ENCODE results near the gene HES2.
"Not testable (repeated sequence)": the region's sequence is repeated elsewhere in the genome, so short reads cannot be mapped to it uniquely, and the experiment has no call there.

The HES2 gene

DNA sequence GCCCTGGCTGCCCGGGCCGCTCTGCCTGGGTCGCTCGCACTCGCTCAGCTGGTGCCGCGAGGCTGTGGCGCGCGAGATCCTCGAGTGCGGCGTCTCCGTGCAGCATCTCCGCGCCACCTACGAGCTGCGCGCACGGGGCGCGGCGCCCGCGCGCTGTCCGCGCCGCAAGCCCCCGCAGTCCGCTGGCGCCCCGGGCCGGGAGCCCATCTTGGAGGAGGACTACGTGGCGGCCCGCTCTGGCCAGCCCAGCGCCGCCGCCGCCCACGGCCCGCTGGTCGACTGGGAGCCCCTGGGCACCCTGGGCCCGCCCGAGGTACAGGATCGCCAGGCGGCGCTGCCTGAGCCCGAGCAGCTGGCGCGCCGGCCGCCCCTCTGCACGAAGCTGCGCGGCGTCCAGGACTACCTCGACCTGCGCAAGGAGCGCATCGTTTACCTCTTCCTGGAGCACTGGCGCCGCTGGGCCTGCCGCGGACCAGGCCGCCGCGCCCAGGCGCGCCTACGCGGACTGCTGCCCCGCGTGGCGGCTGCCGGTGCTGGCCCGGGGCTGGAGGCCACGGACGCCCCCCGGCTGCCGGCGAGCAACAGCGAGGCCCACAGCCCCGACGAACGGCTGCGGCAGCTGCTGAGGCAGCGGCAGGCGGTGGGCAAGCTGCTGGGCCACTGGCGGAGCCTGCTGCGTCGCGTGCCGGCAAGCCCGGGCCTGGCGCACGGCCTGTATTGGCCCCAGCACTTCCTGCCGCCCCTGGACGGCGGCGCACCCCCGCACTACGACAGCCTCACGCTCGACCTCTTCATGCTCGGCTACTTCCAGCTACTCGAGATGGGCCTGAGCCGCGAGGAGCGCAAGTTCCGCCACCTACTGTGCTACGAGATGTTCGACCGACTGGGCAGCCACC lies 35.4 kb upstream of the HES2 start:
- DNase-seq (ENCODE audit: low read depth), result no peak

DNA sequence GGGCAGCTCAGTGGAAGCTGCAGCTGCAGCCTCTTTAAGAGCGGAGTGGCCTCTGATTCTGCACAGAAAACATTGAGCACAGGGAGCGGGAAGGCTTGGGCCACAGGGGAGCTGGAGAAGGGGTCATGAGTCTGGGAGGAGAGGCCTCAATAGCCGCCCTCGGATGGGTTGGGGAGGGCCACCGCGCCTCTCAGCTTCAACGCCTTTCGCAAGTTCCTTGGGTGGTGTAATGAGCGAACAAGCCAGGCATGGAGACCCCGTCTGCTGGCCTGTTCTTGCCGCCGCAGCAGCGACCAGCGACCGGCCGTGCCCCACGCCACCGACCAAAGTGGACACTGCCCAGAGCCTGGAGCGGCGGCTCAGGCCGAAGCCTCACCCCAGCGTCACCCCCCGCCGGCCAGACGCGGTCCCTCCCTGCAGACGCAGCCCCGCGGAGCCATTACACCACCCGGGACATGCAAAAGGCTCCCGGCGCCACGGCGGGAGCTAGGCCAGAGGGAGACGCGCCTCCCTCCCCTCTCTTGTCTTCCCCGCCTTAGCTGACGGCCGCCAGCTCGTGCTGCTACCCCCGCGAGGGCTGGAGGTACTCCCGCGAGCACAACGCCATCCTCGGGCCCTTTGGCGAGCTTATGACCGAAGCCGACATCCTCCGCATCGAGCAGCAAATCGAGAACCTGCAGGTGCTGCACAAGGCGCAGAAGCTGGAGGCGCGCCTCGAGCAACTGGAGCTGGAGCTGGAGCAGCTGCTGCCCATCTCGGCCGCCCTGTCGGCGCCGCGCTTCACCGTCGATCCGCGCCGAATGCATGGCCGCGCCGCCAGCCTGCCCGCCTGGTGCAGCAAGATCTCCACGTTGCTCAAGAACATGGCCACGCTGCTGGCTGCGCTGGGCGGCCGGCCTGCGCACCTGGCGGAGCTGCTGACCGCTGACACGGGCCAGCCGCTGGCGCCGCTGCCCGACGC lies 34.5 kb upstream of the HES2 start:
- not testable (repeated sequence) for DNase-seq (ENCODE audit: low read depth)

DNA sequence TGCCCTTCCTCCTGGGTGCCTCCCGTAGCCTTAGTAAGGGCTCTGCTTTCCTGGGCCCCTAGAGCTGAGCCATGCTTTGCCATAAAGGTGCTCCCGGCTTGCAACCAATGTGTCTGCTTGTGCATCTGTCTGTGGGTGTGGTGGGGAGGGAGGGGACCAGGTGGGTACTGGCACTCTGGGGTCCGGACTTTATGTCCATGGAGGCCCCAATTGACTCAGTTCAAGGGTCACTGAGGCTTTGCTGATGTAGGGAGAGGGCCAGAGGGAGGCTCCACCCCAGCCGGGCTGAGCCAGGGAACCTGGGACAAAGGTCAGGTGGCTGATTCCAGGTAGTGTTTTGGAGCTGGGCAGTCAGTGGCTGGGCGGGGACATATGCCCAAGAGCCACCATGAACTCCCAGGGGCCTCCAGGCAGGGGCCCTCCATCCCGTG lies 31.2 kb upstream of the HES2 start:
- no peak for DNase-seq (ENCODE audit: low read depth)

DNA sequence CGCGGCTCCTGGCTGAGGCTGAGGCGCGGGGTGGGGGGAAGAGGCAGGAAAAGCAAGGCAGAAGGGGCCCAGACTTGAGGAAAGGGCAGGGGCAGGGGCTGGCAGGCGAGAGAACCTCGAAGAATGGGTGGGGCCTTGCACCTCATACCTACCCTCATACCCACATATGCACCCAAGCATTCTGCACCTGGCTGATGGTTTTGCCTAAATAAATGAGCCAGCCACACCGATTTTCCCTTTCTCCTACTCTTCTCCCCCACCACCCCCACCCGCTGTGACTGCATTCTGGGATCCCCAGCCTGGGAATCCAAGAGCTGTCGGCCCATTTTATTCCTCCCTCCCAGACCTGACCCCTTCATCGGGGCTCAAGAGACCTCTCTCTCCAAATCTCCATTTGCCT lies 30.8 kb upstream of the HES2 start:
- DNase-seq (ENCODE audit: low read depth), result not testable (repeated sequence)

DNA sequence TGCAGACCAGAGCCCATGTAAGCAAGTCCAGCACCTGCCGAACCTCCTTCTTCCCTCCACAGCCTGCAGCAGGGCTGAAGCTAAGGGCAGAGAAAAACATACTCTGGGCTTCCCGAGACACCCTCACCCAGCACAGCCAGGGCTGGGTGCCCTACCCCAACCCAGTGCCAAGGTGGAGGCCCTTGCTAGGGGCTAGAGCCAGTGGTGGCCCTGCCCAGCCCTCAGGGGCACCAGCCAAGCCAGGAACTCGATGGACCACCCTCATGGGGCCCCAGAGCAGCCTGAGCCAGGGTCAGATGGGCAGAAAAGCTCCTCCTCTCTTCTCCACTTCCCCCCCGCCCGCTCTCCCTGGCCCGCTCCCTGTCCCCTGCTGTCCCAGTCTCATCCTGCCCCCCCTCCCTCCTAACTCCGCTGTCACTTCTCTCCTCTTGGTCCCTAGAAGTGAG lies 30.3 kb upstream of the HES2 start:
- no peak for DNase-seq (ENCODE audit: low read depth)

DNA sequence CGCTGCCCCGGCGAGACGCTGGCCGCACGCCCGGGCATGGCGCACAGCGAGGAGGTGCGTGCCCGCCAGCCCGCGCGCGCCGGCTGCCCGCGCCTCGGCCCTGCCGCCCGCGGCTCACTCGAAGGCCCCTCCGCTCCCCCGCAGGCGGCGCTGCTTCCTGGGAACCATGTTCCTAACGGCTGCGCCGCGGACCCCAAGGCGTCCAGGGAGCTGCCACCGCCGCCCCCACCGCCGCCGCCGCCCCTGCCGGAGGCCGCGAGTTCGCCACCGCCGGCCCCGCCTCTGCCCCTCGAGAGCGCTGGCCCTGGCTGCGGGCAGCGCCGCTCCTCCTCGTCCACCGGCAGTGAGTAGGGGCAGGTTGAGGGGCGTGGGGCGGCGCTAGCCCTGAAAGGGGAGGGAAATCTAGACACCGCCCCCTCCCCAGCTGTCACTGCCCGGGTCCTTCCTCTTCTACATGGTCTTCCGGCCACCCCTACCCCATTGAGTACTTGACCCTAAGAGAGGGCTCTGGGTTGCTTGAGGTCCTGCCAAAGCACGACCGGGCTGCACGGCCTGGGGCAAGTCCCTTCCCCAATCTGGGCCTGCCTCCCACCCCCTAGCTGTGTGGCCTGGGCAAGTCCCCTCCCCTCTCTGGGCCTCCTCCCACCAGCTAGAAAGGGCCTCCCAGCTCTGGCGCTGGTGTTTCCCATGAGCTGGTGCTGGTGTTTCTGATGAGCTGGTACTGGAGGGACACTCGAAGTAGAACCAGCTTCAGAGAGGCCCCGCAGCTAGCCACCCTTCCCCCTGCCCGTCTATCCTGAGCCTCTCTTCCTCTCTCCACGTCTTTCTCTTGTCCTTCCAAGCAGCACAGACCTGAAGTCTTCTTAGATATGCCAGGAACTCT lies 29.3 kb upstream of the HES2 start:
- no peak for DNase-seq (ENCODE audit: low read depth)

DNA sequence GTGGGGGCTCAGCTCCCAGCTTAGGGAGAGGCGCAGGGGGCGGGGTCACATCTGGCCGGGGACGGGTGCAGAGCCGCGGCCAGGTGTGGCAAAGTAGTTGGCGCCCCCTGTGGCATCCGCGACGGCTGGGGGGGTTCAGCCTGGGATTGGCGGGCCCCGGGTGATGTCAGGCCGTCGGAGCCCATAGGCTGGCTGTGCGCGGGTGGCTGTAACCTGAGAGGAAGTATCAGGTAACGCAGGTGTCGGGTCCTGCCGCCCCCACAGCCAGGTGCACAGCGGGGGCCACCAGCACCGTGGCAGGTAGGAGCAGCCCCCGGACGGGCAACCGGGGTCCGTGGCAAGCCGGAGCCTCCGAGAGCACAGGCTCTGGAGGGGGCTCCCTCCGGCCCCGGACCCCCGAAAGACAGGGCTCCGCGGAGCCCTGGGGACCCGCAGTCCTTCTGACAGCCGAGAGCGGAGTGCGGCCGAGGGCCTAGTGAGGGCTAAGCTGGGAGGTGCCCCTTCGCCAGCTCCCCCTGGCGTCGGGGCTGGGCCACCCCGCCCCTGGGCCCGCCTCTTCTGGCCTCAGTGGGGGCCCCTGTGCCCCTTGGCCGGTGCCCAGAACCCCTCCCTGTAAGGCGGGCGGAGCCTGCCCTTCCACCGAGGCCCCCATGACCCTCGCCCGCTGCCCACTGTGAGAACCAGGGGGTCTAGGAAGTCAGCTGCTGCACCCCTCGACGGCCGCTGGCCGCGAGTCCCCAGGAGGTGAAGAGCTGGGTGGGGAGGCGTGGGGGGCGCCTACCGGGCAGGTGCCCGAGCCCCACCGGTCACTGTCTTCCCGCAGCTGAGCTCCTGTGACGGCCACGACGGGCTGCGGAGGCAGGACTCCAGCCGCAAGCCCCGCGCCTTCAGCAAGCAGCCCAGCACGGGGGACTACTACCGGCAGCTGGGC lies 28.4 kb upstream of the HES2 start:
- no peak for DNase-seq (ENCODE audit: low read depth)

DNA sequence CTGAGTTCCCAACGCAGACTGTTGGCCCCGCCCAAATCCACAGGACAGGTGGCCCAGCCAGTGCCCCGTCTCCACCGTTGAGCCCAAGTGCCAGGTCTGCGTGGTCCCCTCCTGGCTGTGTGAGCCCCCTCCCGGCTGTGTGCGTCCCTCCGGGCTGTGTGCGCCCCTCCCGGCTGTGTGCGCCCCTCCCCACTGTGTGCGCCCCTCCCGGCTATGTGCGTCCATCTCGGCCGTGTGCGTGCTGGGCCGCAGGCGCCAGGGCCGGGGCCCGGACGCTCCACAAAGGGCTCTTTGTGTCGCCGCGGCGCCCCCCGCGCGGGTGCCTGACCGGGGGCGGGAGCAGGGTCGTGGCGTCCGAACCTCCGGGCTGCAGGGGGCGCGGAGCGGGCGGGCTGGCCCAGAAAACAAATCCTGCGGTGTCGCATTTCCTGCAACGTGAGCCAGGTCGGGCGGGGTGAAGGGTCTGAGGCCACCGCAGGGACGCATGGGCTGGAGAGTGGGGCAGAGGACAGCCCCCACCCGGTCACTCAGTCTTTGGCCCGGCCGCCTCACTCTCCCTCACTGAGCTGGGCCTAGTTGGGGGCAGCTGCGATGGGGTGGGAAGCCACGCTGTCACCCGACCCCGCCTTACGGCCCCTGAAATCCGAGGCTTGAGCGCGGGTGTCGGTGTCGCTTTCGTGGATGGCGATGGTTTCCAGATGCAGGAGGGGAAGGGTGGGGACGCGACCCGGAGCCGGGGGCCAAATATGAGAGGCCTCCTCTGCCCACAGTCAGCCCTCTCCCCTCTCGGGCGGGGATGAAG lies 27.5 kb upstream of the HES2 start:
- no peak for DNase-seq (ENCODE audit: low read depth)

DNA sequence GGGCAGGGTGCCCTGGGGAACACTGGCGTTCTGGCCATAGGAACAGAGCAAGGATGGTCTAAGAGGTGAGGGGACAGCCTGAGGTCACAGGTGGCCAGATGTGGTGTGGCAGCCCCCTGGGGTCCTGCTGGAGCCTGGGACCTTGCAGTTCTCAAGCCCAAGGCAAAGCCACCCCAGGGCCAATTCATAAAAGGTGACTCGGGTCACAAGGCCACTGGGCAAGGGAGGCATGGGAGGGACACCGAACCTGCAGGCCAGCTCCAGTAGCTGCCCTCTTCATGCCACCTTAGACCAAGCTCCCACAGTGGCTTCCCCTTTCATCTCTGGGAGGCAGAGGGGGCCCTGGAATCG lies 26.9 kb upstream of the HES2 start:
- no peak for DNase-seq (ENCODE audit: low read depth)

DNA sequence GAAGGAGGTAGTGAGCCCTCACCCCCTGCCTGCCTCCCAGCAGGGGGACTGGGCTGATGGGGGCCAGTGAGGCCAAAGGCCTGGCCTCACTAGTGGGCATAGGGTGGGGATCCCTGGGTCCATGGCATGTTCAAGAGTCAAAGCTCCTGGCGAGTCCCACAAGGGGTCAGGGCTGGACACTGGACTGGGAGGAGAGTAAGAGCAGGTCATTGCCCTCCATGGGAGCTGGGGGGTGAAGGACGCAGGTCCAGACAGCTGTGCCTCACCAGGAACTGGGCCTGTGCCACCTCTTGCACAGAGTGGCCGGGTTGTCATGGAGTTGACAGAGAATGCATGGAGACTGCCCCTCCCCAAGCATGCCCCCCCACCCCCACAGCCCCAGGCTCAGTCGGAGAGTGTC lies 26.2 kb upstream of the HES2 start:
- not testable (repeated sequence) for DNase-seq (ENCODE audit: low read depth)

DNA sequence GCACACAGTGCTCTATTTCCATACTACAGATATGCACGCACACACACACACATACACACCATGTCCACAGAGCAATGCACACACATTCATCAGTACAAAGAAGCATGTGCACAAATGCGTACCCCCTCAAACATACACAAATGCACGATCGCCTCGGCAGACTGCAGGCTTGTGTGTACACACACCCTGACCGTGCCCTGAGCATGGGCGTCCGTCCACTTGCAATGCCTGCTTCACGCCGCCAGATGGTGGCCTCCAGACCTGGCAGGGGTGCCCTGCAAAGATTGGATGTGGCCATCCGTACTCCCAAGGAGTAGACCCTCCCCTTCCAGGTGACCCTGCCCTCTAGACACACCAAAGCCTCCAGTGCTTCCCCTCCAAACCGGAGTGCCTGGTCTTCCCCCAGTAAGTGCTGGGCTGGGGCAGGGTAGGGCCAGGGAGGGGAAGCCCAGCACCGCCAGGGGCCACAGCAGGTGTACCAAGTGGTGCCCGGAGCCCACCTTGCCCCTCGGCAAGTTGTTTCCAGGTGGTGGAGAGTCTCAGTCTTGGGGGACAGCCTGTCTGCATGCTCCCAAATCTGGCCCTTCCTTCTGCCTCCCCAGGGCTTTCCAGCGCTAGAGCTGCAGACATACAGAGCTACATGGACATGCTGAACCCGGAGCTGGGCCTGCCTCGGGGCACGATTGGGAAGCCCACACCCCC lies 25.5 kb upstream of the HES2 start:
- peak; percentile 33 for DNase-seq (ENCODE audit: low read depth)

DNA sequence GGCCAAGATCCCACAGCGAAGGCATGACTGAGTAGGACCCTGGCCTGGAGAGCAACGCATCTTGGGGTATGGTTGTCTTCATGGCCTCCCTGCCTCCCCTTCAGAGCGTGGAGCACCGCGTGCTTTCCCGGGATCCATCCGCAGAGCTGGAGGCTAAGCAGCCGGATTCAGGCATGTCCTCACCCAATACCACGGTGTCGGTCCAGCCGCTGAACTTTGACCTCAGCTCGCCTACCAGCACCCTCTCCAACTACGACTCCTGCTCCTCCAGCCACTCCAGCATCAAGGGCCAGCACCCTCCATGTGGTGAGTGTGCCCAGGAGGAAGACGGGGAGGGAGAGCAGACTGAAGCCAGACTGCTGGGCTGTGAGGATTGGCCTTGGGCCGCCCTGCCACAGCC lies 24.7 kb upstream of the HES2 start:
- no peak for DNase-seq (ENCODE audit: low read depth)

DNA sequence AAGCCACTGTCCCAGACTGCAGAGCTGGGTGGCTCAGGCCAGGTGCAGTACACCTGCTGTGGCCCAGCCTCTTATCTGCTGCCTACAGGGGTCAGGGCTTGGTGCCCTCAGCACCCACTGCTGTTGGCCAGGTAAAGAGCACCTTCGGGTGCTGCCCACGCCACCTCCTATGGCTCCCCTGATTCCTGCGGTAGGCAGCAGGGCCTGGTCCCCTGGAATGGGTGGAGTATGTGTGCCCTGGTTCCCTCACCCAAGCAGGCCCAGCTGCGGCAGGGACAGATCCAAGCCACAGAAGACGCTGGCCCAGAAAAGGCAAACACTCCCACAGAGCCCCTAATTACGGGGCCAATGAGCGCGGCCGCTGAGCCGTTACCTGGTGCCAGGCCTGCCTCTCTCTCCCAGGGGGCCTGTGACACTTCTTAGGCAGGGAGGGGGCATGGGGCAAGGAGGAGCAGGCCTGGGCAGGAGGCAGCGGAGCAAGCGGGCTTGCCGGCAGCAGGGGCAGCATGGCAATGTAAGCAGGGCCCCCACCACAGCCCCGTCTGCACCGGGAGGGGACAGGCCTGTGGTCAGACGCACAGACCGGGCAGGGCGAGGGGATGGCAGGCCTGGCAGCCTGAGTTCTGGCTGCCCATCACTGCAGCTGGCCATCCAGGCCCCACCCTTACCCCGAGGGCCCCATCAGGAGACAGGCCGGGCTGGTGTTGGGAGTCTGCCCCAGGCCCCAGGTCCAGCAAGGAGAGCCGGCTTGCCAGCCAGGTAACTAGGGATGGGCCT lies 23.8 kb upstream of the HES2 start:
- DNase-seq (ENCODE audit: low read depth), result no peak

DNA sequence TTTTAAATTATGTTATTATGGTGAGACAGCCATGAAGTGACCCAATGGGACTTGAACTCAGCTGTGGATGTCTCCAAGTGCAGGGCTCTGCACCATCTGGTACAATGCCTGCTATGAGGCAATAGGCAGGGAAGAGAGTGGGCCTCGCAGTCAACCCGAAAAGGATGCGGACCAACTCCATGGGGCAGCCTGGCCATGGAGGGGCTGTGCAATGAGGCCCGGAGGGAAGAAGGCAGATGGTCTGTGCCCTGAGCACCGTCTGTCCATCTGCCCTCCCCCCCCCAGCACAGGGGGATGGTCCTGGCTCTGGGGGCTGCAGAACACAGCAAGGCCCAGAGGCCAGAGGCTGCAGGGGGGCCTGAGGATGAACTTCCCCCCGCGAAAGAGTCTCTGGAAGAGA lies 21.9 kb upstream of the HES2 start:
- no peak for DNase-seq (ENCODE audit: low read depth)

DNA sequence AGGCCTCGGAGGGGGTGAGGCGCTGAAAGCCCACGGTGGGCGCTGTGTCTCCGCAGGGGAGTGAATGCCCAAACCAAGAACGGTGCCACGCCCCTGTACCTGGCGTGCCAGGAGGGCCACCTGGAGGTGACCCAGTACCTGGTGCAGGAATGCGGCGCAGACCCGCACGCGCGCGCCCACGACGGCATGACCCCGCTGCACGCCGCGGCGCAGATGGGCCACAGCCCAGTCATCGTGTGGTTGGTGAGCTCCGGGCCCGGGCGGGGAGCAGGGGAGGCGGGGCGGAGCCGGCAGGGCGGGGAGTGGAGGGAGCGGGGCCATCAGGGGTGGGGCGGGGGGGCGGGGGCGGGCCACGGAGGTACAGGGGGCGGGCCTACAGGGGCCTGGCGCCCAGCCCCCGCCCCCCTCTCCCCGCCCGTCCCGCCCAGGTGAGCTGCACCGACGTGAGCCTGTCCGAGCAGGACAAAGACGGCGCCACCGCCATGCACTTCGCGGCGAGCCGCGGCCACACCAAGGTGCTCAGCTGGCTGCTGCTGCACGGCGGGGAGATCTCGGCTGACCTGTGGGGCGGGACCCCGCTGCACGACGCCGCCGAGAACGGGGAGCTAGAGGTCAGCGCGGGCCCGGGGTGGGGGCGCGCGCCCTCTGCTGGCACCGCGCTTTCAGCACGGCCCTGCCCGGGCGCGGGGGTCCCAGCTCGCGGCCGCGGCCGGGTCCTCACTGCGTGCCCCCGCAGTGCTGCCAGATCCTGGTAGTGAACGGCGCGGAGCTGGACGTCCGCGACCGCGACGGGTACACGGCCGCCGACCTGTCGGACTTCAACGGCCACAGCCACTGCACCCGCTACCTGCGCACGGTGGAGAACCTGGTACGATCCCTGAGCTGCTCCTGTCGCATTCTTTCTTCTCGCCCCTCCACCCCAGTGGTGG lies 20.7 kb upstream of the HES2 start:
- DNase-seq (ENCODE audit: low read depth), result no peak

DNA sequence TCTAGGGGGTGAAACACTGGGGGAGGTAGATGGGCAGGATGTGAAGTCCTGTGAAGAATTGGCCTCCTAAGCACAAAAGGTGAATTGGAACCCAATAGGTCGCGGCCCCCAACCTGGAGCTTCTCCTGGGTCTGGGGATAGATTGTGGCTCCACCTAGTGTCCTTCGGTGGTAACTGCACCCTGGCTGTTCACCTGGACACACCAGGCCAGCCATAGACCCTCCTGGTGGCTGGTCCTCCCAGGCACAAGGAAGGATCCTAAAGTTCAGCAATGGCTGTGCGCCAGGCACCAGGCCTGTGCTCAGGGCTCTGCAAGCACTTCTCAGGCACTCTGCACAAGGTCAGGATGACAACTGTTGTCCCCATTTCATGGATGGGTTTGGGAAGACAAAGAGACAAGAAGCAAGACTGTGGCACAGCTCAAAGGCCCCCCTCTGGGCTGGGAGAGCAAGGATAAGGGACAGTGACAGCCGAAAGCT lies 18.4 kb upstream of the HES2 start:
- DNase-seq (ENCODE audit: low read depth), result no peak

DNA sequence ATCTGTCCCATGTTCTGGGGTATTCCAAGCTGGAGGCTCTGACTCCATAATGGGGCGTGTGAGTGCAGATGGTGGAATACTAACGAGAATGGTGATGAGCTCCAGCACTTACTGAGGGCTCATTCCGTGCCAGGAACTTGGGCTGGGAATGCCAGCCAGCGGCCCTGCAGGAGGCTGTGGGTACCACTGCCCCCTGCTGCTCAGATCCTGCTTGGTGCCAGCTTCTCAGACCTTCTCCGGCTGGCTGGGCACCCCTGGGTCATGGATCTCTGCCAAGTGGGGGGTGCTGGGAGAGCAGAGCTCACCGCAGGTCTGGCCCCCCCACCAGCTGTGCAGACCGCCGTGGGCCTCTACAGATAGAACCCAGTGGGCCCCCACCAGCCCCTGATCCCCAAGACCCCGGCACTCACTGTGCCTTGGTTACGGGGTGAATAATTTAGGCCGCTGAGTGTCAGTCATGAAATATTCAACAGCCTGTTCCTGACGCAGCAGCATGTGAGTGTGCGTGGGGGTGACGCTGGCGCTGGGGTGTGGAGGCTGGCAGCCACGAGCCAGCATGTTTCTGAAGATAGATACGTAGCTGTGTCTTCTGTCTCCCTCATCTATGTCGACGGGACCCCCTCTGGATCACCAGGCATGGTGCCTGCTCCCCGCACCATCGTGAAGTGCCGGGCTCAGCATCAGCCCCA lies 17.4 kb upstream of the HES2 start:
- DNase-seq (ENCODE audit: low read depth), result not testable (repeated sequence)
